Endothelial cell of hepatic sinusoid (primary cell): ENCODE results near the gene ARMH4.

Experiments used
- in situ Hi-C: cut with HindIII; loops from 2 replicates; pipeline ENCODE4 v1.10.0; 2017; ENCODE audit warnings: low sequenced_read_pairs

The ARMH4 gene

DNA sequence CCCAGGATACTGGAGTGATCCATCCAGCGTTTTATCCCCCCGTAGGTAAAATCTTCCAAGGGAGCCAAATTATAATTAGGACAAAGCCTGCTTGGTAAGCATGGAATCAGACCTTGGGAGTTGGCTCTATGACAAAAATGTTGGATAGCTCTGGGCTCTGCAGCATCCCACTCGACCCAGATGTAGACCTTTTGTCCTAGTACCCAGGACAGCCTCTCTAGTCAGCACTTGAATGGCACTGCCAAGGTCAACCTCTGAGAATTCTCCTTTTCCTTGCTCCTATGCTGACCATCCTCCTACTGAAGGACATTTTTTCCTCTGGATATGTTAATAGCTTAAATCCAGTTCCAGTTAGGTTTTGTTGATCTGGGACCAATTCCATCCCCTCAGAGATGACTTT, 181.4 kb downstream of the ARMH4 start:
- in situ Hi-C loops = no loop called here

DNA sequence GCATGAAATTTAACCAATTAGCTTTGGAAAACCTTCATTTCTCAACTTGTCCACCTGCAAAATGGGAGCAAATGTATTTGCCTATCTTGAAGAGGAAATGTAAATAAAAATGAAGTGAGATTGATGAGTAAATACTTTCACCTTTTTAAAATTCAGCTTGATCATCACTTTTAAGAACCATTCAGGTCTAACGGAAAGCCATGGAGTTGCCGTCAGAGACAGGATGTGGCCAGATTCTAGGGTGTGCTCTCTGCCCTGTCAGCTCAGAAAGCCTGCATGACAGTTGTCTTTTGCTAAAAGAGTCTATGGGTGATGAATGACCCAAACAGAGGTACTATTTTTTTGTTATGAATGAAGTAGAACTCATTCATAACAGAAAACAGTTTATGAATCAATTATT, 181.8 kb downstream of the ARMH4 start:
- in situ Hi-C loops = no loop called here

DNA sequence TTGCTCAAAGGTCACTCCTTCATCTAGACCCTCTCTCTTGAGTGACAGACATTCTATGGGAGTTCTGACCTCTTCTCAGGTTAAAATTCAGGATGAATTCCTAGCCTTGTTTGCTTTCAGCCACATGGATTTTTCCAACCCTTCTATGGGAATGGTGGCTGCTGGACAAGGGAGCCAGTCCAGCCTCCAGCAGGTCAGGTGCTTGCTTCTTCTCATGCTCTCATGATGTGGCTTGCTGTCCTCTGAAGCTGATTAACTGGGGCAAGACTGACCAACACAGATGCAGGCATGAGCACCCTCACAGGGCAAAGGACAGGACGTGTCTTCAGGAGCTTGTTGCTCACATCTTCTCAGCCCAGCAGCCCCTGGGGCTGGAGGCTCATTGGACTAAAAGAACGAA, 188.9 kb downstream of the ARMH4 start:
- in situ Hi-C loops = no loop called here

DNA sequence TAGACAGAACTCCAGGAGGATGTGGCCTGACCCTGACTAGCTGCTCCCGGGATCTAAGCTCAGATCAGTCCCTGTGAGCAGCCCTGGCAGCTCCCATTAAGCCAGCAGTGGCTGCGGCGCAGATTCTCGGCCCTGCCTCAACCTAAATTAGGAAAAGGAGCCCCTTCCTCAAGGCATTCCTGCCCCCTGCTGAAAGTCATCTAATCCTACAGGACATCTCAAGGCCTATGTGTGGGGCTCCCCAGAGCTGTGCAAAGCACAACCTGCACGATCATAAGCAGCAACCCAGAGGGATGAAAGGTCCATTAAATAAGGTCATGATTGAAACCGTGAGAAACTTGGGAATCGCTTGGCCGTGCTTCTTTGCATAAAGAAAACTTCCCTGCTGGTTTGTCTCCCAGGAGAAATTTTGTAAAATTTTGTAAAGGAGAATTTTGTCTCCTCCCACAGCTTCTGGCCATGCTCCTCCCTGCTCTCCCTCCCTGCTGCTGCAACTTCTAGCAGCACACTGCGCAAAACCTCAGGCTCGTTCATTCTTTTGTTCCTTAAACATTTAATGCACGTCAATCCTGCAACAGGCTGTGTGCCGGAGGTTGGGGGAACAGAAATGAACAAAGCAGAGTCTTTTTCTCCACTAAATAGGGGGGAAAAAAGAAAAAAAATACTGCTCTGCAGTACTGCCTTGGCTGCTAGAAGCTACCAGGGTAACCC, 189.5 kb downstream of the ARMH4 start:
- in situ Hi-C loops = no loop called here

DNA sequence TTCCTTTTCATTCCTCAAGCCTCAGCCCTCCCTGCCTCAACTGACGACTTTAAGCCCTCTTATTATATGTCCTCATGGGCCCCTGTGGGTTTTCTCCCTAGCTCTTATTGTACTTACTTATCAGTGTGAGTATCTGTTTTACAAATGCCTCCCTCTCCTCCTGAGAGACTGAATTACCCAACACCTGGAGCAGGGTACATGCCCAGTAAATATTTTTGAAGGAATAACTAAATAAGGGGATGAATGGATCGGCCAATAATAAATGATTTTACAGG, 190.3 kb downstream of the ARMH4 start:
- in situ Hi-C loops = no loop called here

DNA sequence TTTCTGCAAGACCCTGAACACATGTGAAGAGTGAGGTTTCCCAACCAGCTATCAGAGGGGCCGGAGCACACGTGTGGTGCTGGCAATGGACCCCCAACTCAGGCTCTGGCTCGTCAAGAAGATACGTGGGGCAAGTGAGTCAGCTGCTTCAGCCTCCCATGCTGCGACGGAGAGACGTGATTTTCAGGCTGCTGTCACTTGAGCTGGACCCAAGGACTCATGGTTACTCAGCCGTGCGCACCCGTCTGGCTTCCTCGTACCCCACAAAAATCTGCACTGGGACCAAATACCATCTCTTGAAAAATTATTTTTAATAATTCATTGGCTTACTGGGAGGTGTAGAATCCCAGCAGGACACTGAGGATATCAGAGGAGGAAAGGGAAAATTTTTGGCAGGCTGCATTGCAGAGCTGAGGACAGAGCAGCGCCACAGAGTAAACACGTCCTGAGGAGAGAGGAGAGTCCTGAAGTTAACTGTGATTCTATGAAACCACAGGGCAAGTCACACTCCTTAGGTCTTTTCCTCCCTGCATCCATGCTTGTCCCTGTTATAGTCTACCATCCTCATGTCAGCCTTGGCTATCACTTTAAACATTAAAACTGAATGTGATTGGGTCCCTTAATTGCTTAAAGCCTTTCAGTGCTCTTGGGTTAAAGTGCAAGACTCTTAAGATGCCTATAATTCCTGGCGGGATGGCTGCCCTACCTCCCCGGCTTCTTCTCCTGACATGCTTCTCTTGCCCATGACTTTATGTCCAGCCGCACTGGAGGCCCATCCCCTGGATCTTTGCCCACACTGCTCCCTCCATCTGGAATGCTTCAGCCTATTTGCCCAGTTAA, 190.8 kb downstream of the ARMH4 start:
- in situ Hi-C loops = no loop called here

DNA sequence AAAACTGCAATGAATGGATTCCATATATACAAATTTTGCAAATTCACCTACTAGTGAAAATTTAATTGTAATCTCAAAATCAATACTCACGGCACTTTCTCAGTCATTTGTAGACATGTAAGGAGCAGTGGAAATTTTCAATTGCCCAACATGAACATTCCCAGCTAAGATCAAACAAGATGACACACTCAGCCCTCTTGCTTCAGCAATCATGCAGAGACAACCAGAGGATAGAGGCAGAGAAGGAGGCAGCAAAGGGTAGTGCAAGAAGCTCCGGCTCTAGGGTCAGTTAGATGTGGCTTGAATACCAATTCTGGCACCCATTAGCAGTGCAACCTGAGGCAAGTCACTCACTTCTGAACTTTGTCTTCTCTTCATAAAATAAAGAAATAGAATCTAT, 194.6 kb downstream of the ARMH4 start:
- in situ Hi-C loops = no loop called here
